Measurements from ENCODE around the gene SH3GL2. TPM values are rescaled to one million over a fixed set of nuclear protein-coding genes. Genes with fewer than 3 reads are reported as not detected.

SH3GL2 gene
- total RNA-seq, 4 donors from 2014 or later, result 0.17 TPM; not detected in 3

DNA sequence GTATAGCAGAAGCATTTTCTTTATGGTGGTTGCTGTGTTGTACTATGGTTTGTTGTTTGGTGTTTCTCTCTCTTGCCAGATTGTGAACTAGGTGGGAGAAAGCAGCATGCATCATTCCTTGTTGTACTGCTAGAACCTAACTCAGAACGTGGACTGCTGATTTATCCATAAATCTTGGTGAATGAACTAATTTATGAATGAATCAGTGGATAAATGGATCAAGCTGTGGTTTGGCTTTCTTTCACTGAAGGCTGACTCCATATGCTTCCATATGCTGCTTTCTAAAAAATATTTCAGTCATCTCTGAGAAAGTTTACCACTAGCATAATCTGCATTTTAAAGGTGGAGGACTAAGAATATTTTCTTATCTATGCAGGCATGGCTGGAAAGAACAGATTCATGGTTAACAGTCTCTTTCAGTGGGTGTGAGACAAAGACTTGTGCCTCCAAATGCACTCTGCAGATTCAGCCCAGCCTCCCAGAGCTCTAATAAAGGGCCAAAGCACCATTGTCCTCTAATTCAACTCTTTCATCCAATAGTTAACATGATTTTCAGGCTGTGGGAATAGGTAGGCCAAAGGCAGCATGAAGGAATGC lies 237.7 kb downstream of the SH3GL2 start:
- TF ChIP-seq, protein P1, sequence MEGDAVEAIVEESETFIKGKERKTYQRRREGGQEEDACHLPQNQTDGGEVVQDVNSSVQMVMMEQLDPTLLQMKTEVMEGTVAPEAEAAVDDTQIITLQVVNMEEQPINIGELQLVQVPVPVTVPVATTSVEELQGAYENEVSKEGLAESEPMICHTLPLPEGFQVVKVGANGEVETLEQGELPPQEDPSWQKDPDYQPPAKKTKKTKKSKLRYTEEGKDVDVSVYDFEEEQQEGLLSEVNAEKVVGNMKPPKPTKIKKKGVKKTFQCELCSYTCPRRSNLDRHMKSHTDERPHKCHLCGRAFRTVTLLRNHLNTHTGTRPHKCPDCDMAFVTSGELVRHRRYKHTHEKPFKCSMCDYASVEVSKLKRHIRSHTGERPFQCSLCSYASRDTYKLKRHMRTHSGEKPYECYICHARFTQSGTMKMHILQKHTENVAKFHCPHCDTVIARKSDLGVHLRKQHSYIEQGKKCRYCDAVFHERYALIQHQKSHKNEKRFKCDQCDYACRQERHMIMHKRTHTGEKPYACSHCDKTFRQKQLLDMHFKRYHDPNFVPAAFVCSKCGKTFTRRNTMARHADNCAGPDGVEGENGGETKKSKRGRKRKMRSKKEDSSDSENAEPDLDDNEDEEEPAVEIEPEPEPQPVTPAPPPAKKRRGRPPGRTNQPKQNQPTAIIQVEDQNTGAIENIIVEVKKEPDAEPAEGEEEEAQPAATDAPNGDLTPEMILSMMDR (IDR thresholded peaks at IDR 0.05; ENCODE audit: low read depth), result no peak

DNA sequence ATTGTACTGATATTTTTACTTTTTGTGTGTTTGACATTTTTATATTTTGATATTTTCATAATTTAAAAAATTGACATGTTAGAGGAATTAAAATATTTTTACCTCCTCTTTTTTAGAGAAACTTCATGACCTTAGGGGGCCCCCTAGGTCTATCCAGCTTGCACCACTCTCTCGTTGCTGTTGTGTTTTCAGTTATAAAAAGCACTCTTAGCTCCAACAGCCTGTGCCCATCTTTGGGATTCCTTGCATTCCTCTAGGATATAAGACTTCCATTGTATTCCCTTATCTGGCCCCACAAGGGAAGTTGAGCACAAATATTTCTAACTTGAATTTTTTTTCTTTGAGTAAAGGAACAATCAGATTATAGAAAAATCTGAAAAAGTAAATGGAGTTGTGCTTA lies 245.3 kb downstream of the SH3GL2 start:
- TF ChIP-seq, protein P1 (IDR thresholded peaks at IDR 0.05; ENCODE audit: low read depth), result no peak

DNA sequence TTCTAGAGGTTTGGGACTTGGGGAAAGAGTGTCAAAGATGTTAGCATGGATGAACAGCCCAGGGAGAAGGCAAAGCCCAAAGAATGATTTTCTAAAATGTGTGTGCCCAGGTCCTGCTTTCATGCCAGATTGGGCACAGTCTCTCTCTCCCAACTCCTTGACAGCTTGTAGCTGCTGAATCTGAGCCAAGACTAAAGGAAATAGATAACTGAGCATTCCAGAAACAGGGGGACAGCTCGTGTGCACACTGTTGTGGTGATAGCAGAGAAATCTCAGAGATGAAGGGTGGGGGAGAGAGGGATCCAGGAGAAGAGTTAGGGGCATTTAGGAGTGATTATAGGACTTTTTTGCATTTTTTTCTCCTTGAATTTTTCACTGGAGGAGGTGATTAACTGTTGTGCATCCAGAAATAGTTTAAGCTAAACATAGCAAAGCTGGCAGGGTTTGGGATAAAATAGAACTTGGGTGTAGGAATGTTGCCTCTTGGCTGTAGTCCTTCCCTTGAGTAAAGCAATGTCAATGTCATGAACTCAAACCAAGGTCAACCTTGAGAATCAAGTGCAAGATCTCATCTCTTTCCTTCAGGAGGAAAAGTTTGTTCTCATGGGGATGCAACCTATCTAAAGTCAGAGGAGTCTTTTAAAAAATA lies 245.9 kb downstream of the SH3GL2 start:
- TF ChIP-seq, protein P1 (IDR thresholded peaks at IDR 0.05; ENCODE audit: low read depth), result no peak

DNA sequence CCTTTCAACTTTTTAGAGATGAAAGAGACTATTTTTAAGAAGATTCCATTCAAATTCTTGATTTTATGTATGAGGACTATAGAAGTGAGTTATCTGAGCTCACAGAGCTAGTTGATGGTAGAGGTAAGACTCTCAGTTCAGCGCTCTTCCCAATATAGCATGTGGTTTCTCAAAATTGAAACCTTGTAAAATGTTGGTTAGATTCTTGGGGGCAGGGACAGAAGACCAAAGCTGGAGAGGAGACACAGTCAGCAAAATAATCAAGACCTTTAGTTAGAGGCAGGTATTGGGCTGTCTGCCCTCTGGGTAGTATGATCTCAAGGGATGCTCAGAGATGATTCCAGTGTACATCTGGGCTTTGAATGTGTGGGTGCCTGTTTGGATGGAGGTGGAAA lies 246.4 kb downstream of the SH3GL2 start:
- TF ChIP-seq, protein P1 (IDR thresholded peaks at IDR 0.05; ENCODE audit: low read depth), result no peak

DNA sequence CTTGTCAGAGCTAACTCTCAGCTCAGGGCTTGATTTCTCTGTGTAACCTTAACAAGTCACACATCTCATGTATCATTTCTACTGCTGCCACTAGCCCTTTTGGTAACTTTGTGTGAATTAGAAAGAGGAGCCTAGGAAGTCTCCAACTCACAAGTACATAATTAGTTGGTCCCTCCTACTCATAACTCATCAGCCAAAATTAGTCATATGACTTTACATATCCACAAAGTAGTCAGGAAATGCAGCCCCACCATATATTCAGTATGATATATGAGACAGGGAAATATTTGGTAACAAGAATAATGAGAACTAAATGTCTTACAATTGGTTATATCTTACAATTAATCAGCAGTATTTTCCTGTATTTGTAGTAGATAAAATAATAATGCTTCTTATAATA lies 250.2 kb downstream of the SH3GL2 start:
- TF ChIP-seq, protein P1 (IDR thresholded peaks at IDR 0.05; ENCODE audit: low read depth), result no peak

DNA sequence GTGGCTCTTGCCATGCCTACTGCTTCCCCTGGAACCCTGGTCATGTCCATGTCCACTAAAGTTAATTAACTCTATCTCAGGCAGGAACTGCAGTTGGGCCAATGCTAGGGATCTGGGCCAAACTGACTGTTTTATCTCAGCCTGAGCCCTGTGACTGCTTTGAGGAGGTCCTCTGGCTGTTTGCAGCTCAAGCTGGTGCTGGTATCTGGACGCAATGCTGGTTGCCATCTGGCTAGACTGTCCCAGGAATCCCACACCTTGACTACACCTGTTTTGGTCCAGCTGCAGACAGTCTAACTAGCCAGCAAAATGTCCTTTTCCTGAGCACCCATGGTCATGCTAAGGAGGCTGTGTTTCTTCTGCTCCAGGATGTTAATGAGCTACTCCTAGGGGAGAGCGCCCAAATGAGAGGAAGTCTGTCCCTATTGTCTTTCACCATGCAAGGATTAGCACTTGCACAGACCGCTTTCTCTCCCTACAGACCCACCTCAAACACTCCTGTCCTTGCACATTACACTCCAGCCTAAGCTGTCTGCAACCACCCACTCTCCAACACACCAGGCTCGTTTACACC lies 251.0 kb downstream of the SH3GL2 start:
- TF ChIP-seq, protein P1 (IDR thresholded peaks at IDR 0.05; ENCODE audit: low read depth), result no peak

DNA sequence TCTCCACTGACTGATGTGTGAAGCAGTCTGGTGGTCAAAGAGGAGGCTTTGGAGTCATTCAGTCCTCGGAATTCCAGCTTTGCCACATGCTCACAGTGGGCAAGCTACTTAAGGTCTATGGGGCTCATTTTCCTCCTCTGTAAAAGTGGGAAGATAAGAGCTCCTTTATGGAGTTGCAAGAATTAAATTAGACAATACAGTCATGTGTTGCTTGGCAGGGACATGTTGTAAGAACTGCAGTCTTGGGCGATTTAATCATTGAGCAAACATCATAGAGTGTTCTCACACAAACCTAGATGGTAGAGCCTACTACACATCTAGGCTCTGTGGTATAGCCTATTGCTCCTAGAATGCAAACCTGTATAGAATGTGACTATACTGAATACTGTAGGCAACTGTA lies 253.9 kb downstream of the SH3GL2 start:
- TF ChIP-seq, protein P1 (IDR thresholded peaks at IDR 0.05; ENCODE audit: low read depth), result no peak

Data from subcutaneous adipose tissue (tissue), 4 donors.